HG03378 (cell line): Measurements from ENCODE around the gene OGFOD2.

Experiments used
- ATAC-seq: cut with Tn5 transposase; IDR thresholded peaks from one replicate; pipeline ENCODE4 v1.9.1; 2021; ENCODE audit warnings: mild to moderate bottlenecking, moderate library complexity; ENCODE audit not compliant: unreplicated experiment

The OGFOD2 gene

DNA sequence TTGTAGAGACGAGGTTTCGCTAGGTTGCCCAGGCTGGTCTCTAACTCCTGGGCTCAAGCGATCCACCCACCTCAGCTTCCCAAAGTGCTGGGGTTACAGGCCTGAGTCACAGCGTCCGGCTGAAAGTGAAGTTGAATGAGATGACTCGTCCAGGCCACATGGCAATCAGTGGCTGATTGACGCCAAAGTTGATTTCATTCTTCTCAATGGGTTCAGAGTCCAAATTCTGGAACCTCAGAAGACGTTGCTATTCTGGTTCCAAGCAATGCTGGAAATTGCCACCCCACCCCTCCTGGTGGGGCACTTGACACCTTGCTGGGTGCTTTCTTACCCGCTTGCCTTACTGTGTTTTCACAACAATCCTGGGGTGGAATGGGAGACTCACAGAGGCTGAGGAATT, 23.6 kb upstream of the OGFOD2 start:
- no peak for ATAC-seq

DNA sequence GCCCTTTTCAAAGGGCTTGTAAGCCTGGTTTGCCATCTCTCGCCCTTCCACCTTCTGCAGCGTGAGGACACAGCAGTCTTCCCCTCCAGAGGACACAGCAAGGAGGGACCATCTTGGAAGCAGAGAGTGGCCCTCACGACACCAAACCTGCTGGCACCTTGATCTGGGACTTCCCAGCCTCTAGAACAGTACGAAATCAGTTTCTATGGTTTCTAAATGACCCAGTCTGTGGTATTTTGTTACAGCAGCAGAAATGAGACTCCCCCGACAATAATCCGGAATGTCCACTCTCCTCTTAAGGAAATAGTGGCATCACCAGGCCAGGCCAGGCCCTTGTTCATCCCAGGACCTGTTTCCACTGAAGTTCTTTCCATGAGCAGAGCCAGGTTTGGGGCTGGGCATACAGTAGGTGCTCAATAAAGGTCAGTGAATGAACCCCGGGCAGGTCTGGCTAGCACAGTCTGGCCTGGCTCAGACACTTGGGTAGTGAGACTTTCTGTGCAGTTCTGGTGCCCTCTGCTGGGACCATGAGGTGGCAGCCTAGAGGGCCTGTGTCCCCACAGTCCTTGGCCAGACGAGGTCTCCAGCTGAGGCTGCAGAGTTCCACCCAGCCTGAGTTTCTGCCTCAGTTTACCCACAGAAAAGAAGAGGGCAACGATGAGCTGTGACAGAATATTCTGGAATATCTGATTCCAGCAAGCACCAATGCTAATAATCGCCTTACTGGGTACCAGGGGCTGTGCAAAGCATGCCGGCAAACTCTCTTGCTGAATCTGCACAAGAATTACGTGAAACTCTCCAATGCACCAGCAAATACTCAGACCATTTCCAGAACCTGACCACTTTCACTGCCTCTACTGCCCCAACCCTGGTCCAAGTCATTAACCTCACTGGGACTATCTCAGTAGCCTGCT, 22.8 kb upstream of the OGFOD2 start:
- peak; percentile 51 for ATAC-seq

DNA sequence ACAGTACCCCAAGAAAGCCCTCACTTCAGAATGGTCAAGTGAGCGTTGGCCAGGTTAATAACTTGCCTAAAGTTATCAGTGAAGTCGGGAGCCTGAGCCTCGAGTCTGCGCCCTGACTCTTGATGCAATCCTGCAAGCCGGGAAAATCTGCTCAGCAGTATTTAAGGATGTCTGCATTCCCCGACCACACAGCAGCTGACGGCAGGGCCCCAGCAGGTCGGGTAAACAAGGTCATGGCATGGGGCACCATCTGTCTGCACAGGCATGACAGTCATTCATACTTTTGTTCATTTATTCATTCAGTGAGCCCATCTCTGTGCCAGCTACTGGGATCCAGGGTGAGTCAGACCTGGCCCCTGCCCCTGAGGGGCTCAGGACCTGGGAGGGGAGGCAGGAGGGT, 19.9 kb upstream of the OGFOD2 start:
- ATAC-seq, result no peak

DNA sequence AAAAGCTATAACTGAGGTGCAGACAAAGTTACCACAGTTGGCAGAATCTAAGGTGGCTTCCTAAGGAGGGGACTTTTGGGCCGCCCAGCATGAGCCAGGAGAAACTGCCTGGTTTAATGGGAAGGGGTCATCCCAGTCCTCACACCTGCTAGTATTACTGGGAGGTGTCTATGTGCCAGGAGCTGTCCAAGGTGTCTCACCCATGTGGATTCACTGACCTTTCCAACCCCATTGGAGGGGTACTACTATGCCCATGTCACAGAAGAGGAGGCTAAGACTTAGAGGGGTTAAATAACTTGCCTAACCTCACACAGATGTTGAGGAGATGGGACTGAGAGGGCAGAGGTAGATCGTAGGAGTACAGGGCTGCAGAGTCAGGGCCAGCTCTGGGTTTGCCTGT, 19.0 kb upstream of the OGFOD2 start:
- no peak for ATAC-seq

DNA sequence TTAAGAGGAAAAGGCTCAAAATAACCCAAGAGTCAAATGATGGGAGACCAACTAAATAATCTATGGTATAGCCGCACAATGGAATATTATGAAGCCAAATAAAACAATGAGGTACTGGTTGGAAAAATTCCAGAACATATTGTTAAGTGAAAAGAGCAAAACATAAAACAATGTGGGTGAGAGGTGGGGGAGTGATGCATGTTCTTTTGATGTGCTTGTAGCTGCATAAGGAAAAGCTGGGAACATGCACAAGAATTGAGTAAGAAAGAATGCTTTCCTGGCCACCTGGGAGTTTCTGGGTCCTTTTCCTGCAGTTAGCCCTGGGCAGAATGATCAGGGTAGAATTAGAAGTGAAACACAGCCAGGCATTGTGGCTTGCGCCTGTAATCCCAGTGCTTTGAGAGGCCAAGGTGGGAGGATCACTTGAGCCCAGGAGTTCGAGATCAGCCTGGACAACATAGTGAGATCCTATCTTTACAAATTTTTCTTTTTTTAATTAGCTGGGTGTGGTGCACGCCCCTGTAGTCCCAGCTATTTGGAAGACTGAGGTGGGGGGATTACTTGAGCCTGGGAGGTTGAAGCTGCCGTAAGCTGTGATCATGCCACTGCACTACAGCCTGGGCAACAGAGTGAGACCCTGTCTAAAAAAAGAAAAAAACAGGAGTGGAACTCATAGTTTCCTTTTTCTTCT, 16.7 kb upstream of the OGFOD2 start:
- ATAC-seq, result no peak

DNA sequence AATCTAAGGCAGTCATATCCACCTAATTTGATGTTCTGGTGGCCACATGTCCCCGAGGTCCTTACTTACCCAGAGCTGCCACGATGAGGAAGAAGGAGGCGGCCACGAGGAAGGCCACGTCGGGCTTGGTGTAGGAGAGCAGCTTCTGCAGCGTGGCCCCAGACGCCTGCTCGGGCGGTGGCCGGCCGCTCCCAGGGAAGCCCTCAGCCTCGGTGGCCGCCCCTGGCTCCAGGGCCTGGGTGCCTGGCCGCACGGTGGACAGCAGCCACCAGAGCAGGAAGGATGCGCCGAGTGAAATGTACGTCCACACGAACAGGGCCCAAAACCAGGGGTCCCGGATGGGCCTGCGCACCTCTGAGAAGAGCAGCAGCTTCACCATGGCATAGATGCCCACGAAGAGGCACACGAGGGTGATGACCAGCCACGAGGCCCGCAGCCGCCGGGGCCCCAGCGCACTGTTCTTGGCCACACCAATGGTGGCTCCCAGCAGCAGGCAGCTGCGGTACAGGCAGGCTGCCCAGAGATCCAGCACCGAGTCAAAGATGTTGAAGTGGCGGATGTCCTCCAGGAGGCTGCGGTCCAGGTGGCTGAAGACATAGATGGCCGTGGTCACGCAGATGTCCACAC, 15.4 kb upstream of the OGFOD2 start:
- ATAC-seq, result no peak

DNA sequence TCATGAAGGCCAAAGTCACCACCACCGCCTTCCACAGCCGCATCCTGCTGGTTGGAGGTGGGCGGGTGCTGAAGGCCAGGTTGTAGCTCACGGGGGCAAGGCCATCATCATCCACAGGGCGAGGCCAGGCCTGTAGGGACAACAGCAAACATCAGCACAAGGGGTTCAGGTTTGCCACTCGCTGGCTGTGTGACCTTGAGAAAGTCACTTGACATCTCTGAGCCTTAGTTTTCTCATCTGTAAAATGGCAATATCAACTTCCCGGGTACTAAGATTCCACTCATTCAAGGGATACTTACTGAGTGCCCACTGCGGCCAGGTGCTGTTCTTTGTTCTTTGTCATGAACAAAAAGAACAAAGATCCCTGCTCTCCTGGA, 14.9 kb upstream of the OGFOD2 start:
- no peak for ATAC-seq

DNA sequence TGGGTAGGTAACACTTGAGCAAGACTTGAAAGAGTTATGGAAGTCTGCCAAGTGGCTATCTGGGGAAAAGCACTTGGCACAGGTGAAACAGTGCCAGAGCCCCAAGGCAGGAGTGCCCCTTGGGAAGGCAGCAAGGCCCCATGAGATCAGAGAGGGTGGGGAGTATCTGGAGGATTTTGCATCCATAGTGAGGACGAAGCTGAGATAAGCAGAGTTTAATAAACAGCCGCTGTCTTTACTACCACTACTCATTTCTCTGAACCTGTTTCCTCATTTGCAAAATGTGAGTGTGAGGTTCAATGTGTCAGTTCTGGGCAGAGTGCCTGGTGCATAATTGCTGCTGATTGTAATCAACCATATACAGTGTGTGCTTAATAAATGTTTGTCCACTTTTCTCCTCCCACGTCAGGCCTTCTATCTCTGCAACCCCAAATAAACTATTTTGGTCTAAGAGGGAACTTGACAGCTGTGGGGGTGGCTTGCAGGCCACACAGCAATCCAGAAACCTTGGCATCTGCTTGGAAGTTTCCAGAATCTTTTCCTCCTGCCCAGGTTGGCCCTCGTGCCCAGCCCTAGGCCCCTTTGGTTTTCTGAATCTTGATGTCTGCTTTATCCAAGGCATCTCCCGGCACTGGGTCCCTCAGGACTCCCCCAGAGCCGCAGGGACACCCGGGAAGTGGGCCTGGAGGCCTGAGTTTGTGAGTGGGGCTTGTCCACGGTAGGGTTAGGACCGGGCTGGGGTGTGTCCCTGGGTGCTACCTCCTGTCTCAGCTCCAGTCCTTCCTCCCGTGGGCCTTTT, 13.3 kb upstream of the OGFOD2 start:
- no peak for ATAC-seq

DNA sequence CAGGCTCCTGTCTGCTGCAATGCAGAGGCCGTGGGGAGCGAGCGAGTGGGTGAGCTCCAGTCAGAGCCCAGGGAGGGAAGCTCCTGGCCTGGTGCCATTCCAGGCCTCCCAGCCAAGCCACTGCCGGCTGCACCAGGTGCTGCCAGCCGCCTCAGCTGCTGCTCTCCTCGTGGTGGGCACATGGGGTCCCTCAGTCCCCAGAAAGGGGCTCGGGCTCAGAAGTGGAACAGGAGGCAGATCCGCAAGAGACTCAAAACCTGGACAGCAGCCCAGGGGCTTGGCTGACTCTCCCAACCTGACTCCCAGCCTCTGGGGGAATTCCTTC, 11.1 kb upstream of the OGFOD2 start:
- ATAC-seq, result no peak

DNA sequence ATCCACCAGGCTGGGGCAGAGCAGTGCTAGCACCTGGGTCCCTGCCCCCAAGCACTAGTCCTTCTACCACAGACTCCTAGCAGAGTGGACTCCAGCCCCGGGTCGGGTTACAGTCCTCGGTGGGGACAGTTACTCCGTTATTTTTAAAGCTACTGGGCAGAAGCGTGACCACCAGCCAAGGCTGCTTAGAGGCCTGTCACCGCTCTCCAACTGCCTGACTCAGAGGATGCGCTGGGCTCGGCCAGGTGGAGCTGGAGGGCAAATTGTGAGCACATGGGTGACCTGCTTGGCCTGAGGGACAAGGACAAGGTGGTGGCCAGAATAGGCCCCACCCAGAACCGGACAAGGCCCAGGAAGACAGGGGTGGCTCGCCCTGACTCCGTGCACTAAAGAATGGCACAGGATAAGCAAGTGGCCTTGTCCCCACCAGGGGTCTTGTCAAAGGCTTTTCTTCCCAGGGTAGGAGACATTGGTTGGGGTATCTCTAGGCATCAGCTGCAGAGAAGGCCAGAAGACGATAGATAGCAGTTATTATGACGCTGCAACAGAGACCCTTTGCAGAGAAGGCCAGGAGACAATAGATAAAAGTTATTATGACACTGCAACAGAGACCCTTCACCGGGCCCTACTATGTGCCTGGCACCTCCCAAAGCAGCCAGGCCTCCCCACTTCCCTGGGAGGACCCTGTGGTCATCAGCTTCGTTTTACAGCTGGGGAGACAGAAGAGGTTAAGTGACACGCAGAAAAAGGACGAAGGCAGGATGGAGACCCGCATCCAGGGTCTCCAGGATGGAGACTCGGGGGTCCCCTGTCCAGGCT, 10.4 kb upstream of the OGFOD2 start:
- no peak for ATAC-seq

DNA sequence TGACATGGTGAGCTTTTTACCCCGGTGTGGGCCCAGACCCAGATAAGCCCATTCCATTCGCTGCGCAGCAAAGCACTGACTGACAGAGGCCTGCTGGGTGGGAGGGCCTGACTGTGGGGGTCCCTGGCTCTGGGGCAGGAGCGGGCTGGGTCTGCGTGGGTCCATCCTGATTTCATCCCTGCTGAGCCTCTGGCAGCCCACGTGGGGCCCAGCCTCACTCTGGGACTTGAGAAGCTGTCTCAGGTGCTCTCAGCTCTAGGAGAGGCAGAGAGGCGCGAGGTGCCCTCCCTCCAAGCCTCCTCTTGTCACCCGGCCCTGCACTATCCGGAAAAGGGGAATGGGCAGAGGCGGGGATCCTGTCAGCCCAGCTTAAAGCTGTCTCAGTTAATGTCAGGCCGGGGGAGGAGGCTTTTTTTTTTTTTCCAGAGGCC, 9.7 kb upstream of the OGFOD2 start:
- no peak for ATAC-seq

DNA sequence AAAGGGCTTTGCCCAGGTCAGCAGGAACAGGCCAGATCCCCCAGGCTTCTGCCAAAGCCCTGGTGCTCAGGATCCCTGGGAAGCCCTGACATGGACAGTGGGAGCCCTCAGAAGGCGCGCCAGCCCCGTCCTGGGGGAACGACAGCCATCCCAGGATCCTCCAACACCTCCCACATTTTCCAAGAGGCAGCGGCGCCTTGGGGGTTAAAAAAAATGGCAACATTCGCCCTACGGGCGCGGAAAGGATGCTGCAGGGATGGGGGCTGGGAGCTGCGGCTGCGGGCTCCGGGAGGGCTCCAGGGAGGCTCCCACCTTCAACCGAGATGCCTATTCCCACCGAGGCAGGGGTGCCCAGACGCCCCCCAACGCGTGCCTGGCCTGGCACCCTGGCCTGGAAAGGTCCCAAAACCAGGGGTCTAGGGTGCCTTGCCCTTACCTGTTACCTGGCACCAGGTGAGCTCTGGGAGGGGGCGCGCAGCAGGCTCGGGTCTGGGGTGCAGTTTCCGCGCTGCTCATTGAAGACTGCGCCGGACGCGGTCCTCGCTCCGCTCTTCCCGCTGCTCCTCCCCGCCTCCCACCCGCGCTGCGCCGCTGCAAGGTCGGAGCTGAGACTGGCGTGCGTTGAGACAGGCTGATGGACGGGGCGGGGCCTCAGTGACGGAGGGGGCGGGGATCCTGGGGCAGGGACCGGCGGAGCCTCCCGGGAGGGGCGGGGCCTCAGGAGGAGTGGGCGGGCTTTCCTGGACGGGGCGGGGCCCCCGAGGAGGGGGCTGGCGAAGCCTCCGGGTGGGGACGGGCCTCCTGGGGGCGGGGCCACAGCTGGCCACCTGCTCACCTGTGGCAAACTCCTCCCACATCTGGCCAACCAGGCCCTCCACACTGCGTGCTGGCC, 8.9 kb upstream of the OGFOD2 start, which contains the start of gene ABCB9:
ABCB9 (minus strand) TSS at position 613 of the 892 bp plus-strand sequence. CDS start 6,228 bp downstream, outside the sequence.
- ATAC-seq, result no peak

DNA sequence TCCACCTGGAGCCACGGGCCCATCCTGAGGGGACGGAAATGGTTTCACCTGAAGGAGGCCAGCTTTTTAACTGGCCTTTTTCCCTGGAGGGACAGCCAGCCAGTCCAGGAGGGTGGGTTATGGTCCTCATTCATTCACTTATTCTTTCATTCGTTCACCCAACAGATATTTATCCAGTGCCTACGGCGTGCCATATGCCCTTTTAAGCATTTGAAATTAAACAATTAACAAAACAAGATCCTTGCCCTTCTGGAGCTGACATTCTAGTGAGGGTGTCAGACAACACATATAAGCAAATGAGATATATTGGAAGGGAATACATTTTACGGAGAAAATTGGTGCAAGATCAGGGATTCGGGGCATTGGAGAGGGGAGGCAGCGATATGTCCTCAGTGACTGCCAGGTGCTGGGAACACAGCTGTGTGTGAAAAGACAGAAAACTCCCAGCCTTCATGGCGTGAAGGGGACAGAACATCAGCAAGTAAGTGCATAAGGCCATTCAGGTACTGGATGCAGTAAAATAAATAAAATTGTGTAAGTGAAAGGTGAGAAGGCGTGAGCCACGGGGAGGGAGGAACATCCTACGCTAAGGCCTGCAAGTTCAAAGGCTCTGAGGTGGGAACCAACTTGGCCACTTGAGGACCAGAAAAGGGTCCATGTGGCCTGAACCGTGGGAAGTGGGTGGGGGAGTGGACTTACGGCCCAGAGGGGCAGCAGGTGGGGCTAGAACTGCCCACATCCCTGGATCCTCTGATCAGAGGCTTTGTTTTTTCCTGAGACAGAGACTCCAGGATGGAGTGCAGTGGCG, 8.1 kb upstream of the OGFOD2 start:
- no peak for ATAC-seq

DNA sequence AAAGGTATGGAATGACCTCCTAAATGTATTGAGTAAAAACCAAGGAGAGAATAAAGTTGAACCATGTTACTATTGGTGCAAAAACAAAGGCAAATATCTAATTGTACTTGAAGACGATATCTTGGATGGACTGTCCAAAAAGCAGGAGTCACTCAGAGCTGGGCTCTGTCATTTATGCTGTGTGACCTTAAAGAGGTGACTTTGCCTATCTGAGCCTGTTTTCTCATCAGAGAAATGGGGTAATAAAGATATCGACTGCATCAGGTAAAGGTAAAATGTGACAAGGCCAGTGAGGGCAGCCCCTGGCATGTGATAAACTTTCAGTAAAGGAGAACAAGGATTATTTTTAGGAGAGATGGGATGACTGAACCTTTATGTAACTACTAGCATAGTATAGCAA, 6.9 kb upstream of the OGFOD2 start:
- ATAC-seq, result no peak

DNA sequence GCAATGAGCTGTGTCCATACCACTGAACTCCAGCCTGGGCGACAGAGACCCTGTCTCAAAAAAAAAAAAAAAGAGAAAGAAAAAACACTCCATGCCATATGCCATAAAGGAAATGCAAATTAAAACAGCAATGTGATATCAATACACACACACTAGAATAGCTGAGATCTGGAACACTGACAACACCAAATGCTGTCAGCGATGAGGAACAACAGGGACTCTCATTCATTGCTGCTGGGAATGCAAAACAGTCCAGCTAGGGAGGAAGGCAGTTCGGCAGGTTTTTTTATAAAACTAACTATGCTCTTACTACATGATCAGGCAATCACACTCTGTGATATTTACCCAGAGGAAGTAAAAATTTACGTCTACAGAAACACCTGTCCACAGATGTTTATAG, 5.4 kb upstream of the OGFOD2 start:
- no peak for ATAC-seq

DNA sequence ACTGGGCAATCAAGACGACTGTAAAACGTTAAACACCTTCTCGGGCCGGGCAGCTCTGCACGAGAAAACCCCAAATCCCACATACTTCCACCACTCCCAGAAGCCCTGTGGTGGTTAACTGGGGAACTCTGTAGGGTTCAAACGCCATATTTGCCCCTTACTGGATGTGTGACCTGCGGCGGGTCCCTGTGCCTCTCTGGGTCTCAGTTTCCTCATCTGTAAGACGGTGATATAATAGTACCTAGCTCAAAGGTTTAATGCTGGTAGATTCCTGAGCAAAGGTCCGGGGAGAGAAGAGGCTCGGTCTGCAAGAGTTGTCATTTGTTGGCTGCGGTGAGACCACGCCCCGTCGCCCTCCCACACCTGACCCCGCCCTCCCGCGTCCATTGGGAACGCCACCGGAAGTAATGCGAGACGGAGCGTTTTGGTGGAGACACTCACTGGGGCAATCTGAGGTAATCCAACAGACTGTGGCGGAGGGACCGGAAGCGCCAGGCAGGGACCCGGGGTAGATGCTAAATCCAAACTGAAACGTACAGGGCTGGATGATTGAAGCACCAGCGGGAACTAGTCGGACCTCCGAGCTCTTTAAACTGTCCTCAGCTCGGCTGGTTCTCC, 661 bp upstream of the OGFOD2 start:
- peak; percentile 74 for ATAC-seq

DNA sequence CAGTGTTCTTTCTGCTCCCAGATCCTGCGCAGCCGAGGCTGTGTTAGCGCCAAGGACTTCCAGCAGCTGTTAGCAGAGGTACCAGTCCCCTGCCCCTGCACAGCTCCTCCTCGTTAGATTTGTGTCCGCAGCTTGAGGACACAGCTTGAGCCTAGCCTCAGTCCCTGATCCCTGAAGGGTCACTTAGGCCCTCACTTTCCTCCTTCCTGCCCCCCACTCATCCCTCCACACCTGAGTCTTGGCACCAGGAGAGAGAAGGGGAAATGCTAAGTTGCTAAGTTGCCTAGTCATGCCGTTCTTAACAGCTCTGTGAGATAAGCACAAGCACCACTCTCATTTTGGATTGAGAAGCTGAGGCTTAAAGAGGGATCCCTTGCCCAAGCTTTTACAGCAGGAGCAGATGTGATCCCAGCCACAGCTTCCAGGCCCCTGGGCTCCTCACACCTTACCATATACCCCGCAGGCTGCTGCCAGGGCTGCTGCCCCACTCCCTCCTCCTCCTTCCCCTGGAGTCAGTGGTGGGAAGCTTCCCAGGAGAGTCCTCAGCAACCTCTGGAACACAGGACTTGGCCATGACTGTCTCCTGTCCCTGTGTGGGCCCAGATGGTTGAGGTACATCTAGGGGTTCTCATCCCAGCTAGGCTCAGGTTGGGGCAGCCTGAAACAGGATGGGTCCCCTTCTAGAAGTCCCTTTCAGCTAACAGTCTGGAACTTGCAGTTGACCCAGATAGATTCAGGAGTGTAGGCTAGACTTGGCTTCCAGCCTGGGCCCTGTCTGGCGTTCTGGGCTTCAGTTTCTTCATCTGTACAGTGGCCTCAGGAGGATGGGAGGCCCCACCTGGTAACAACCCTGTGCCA, 975 bp downstream of the OGFOD2 start:
- ATAC-seq, result no peak
